SHP77 treated with DMSO at 0.1 percent for 48 hours (cell line): Measurements from ENCODE around the gene HAT1.
"Not testable (repeated sequence)": the region's sequence is repeated elsewhere in the genome, so short reads cannot be mapped to it uniquely, and the experiment has no call there.

Experiments used
- DNase-seq: peaks from one replicate; lab custom pipeline; 2025; lab: John Stamatoyannopoulos, UW

The HAT1 gene

GRCh38 chr2:171922230-171923022 is at the start of gene HAT1:
Gene HAT1, plus strand, starts transcription at chr2:171922461. Its CDS starts 40 bp downstream, at chr2:171922501.
- peak; percentile 80 for DNase-seq

- DNase-seq = no peak
These were observed 47.7 kb upstream of the HAT1 start for GRCh38 chr2:171874517-171874916.

- no peak for DNase-seq
These were observed 47.3 kb upstream of the HAT1 start for GRCh38 chr2:171874963-171875362.

- no peak for DNase-seq
These were observed 43.7 kb upstream of the HAT1 start for GRCh38 chr2:171878481-171878993.

GRCh38 chr2:171879865-171880264 is 42.4 kb upstream of the HAT1 start:
- no peak for DNase-seq

GRCh38 chr2:171880774-171881173 is 41.5 kb upstream of the HAT1 start:
- DNase-seq = no peak

- DNase-seq = no peak
These were observed 40.0 kb upstream of the HAT1 start for GRCh38 chr2:171882089-171882769.

GRCh38 chr2:171883275-171883893 is 38.9 kb upstream of the HAT1 start:
- DNase-seq = no peak

- no peak for DNase-seq
These were observed 32.9 kb upstream of the HAT1 start for GRCh38 chr2:171889333-171889732.

- DNase-seq = no peak
These were observed 32.5 kb upstream of the HAT1 start for GRCh38 chr2:171889808-171890207.

- DNase-seq = no peak
These were observed 29.0 kb upstream of the HAT1 start for GRCh38 chr2:171893196-171893823.

- DNase-seq = peak; percentile 12
These were observed 28.2 kb upstream of the HAT1 start, which contains the start of gene SLC25A12 for GRCh38 chr2:171893824-171894611. Gene SLC25A12, minus strand, starts transcription at chr2:171894244. Its CDS starts 30 bp downstream, at chr2:171894214.

- no peak for DNase-seq
These were observed 27.7 kb upstream of the HAT1 start for GRCh38 chr2:171894612-171894947.

GRCh38 chr2:171895786-171896185 is 26.5 kb upstream of the HAT1 start:
- DNase-seq = no peak

GRCh38 chr2:171899623-171900282 is 22.5 kb upstream of the HAT1 start:
- DNase-seq = not testable (repeated sequence)

- no peak for DNase-seq
These were observed 19.3 kb upstream of the HAT1 start for GRCh38 chr2:171902840-171903420.

- no peak for DNase-seq
These were observed 14.0 kb upstream of the HAT1 start for GRCh38 chr2:171908235-171908634.

GRCh38 chr2:171909266-171909665 is 13.0 kb upstream of the HAT1 start:
- no peak for DNase-seq

- no peak for DNase-seq
These were observed 11.8 kb upstream of the HAT1 start for GRCh38 chr2:171910494-171910893.

GRCh38 chr2:171913517-171913916 is 8.7 kb upstream of the HAT1 start:
- DNase-seq = no peak

- DNase-seq = no peak
These were observed 2.8 kb upstream of the HAT1 start for GRCh38 chr2:171919453-171919852.
